PC-3 (cell line): Measurements from ENCODE around the gene NDC80.

ENCODE experiments used
- CTCF ChIP-seq: fragments of 300-600 bp; sonication (generic); conservative IDR thresholded peaks from 2 replicates; pipeline ENCODE4 v1.5.1; 2017; ENCODE audit warnings: antibody characterized with exemption, low read depth, mild to moderate bottlenecking, low read length
- EZH2 ChIP-seq: fragments of 300-600 bp; sonication (generic); IDR thresholded peaks from one replicate; pipeline ENCODE4 v1.6.1; 2017; ENCODE audit warnings: antibody characterized with exemption, mild to moderate bottlenecking, low read length; ENCODE audit not compliant: unreplicated experiment
- EZH2phosphoT487 ChIP-seq: fragments of 300-600 bp; sonication (generic); IDR thresholded peaks from 2 replicates; pipeline ENCODE4 v1.6.1; 2018; ENCODE audit warnings: mild to moderate bottlenecking, antibody characterized with exemption, low read length, borderline replicate concordance

GRCh38 chr18:2551425-2551824 lies 19.9 kb upstream of the NDC80 start:
- TF ChIP-seq CTCF (no peak), EZH2 (no peak), EZH2phosphoT487 (no peak)
